ENCODE data around the gene TMEM53.

The TMEM53 gene

GRCh38 chr1:44646261-44647110 lies 27.8 kb downstream of the TMEM53 start:
- no peak for DNase-seq

- DNase-seq, result no peak
Measured at GRCh38 chr1:44645476-44646244, 28.6 kb downstream of the TMEM53 start.

GRCh38 chr1:44644806-44645205 lies 29.5 kb downstream of the TMEM53 start:
- no peak for DNase-seq

- no peak for DNase-seq
Measured at GRCh38 chr1:44643721-44644334, 30.5 kb downstream of the TMEM53 start.

- DNase-seq, result no peak
Measured at GRCh38 chr1:44642925-44643324, 31.4 kb downstream of the TMEM53 start.

- DNase-seq, result no peak
Measured at GRCh38 chr1:44642255-44642654, 32.0 kb downstream of the TMEM53 start.

GRCh38 chr1:44641126-44642102 lies 32.9 kb downstream of the TMEM53 start:
- no peak for DNase-seq

- no peak for DNase-seq
Measured at GRCh38 chr1:44640200-44640853, 34.0 kb downstream of the TMEM53 start.

- DNase-seq, result no peak
Measured at GRCh38 chr1:44637702-44638411, 36.4 kb downstream of the TMEM53 start.

GRCh38 chr1:44636688-44637598 lies 37.3 kb downstream of the TMEM53 start:
- DNase-seq, result no peak

GRCh38 chr1:44636083-44636687 lies 38.1 kb downstream of the TMEM53 start:
- DNase-seq, result no peak

GRCh38 chr1:44635439-44635838 lies 38.8 kb downstream of the TMEM53 start:
- DNase-seq, result no peak

GRCh38 chr1:44634606-44635189 lies 39.6 kb downstream of the TMEM53 start:
- DNase-seq, result no peak

GRCh38 chr1:44632598-44632997 lies 41.7 kb downstream of the TMEM53 start:
- no peak for DNase-seq

- peak; percentile 28 to 86 for DNase-seq
Measured at GRCh38 chr1:44631647-44632539, 42.4 kb downstream of the TMEM53 start.

GRCh38 chr1:44631333-44631646 lies 43.0 kb downstream of the TMEM53 start:
- no peak for DNase-seq

- no peak for DNase-seq
Measured at GRCh38 chr1:44630116-44630515, 44.2 kb downstream of the TMEM53 start.
